Measurements from ENCODE around the gene ROS1. TPM values are rescaled to one million over a fixed set of nuclear protein-coding genes. Genes with fewer than 3 reads are reported as not detected.

The ROS1 gene
- polyA plus RNA-seq, 1 donor = 0.13 TPM

DNA sequence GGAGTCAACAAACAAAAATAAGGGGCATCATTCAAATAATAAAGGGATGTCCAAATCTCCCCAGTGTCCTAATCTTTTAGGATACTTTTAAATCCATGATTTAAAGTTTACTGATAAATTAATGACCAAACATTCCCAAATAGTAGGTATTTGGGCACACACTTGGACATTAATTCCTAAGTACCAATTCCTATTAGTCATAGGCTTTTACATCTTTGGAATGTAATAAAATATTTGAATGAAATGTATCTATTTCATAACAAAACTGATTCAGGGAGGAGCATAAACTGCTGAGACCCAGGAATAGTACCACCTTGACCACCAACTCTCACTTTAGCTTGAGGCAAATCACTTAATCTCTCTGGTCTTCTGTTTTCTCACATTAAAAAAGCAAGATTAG, 116.1 kb downstream of the ROS1 start:
- DNase-seq = no peak

DNA sequence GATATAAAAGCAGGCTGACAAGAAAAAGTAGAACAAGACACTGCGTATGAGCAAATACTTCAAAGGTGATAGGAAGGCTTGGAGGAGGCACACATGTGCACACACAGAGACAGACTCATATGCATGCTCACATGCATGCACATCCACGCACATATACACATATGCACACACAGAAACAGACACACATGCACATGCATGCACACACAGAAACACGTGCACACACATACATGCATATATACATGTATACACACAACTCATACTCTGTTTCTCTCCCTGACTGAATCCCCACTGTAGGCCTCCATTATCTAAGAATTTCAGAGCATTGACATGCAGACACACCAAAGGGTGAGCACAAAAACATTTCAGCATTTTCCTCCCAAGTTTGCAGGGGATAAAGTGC, 116.7 kb downstream of the ROS1 start:
- DNase-seq = no peak

DNA sequence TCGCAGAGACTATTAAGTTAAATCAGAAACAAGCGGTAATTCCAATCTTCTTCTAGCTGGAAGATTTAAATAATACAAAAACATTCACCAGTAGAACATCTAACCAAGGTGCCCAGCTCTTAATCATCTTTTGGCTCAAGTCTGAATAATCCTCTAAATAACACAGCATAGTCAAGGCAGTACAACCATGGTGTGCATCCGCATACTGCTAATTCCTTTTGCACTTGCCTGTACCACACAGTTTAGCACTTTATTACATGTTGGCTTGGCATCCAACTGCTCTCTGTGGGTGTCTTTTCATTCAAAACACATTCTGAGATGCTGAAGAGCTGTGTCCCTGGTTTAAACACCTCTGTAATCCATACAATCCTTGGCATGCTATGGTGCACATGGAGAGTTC, 118.1 kb downstream of the ROS1 start:
- DNase-seq = no peak

DNA sequence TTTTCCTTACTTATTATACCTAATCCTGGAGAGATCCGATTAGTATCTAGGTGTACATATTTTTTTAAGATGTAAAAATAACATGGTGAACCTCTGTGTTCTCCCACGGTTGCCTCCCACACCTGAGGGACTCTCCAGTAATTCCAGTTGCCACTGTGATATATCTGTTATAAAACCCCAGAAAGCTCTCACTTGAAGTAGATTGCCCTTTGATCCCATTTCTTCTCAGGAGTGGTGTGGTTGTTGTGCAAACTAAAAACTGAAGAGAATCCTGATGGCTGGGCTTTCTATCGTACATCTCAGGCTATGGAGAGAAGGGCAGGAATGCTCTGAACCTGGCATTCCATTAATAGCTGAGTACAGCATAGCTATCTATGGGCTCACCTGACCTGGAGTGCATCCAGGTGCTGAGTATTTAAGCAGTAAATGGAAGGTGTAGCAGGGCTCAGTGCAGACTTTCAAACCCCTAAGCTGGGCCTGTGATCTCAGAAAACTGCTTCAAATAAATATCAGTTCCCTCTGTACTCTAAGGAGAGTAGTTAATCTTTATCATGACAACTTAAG, 119.4 kb downstream of the ROS1 start:
- DNase-seq = no peak

DNA sequence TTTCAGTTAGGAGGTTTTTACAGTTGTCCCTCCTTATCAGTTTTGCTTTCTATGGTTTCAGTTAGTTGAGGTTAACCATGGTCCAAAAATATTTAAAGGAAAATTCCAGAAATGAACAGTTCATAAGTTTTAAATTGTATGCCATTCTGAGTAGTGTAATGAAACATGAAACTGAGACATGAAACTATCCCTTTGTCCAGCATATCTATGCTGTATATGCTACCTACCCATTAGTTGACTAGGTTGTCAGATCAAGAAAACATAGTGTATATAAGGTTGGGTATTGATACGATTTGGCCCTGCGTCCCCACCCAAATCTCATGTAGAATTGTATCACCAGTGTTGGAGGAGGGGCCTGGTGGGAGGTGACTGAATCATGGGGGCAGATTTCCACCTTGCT, 121.3 kb downstream of the ROS1 start:
- DNase-seq = no peak

DNA sequence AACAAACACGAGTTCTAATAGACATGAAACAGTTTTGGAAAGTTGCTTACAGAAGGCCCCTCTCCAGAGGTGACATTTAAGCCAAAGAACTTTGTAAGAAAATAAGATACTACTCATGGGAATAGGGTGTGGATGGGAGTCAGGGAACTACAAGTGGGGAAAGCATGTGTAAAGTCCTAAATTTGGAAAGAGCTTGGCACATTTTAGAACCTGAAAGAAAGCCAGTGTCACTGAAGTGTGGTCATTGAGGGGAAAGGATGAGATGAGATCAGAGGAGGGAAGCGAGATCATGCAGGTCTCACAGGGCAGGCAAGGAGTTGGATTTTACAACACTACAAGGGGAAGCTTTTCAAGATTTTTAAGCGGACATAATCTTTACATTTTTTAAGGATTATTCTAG, 122.4 kb downstream of the ROS1 start:
- DNase-seq = no peak

DNA sequence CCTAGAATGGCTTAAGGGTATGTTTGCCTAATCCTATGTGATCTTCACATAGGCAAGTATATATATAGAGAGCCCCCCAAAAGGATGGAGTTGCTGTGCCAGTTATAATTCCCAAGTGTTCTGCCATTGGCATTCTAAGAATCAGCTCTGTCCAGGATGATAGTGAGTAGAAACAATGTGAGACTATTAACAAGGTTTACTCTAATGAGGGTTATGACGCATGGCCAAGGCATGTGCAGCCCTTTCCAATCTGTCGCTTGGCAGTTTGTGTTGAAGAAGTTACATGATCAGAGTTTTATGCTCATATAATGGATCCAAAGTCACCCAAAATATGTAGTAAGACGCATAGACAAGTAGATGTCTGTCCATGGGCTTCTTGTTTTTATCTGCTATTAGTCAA, 126.8 kb downstream of the ROS1 start:
- DNase-seq = no peak

DNA sequence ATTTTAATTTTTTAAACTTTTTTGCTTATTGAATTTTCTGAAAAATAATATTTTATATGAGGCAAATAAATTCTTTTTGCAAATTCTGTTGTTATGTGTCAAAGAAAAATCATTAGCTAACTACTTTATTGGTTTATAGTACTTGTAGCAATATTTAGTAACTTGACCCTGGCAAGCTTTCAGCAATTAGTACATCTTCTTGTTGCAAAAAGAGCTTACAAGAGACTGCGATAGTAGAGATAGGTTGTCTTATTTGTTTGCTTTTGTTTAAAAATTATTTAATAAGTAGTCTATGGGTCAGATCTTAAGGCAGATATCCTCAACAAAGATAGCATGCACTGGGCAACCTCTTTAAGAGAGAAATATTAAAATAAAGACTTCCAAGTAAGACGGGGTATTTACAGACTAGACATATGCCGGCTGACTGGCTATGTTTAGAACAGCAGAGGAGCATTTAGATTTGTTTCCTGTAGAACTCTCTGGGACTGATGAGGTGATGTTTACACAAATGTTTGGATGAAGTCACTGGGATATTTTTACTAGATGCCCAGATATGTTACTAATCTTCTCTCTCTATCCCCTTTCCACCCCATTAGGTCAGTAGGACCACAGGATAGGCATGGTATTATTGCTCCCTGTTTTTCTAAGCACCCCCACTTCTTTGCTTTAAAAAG, 135.4 kb downstream of the ROS1 start:
- no peak for DNase-seq

DNA sequence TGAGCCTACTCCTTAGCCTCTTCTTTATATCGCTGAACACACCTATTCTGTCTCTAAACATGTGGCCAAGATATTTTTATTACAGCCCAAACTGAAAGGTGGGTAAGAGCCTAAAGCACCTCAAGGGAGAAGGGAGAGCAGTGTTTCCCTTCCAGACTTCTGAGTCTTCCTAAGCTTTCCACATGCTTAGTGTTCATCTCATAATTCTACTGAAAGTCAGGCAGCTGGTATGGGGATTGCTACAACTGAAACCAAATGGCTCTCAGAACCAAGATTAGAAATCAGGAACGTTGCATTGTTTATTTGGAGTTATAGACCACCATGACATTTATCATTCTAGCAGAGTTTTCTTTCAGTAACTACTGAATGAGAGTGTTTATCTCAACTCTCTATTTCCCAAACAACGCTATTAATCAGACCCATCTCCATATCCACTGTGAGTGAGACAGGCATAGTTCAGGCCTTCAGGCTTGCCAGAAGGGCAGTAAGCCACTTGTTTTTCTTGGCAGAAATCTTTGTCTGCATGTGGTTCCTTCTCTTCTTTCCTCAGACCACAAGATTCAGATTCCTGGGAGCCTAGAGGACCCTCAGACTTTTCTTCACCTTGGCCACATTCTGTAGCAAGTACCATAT, 137.5 kb downstream of the ROS1 start:
- no peak for DNase-seq

DNA sequence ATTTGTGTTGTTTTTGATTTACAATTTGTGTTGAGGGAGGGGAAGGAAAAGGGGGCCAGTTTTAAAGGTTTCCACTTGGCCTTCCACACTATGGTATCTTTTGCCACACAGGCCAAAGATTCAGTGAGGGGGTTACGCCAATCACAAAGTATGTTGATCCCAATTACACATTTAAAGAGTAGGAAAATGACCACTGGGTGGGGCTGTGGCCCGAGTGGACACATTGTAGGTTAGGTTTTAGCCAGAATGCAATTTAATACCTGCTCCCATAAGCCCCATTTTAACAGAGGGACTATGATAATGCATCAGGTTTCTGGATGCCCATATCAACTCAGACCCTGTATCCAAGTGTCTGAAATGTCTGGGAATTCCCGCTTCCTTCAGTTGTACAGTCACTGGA, 144.8 kb downstream of the ROS1 start:
- no peak for DNase-seq

DNA sequence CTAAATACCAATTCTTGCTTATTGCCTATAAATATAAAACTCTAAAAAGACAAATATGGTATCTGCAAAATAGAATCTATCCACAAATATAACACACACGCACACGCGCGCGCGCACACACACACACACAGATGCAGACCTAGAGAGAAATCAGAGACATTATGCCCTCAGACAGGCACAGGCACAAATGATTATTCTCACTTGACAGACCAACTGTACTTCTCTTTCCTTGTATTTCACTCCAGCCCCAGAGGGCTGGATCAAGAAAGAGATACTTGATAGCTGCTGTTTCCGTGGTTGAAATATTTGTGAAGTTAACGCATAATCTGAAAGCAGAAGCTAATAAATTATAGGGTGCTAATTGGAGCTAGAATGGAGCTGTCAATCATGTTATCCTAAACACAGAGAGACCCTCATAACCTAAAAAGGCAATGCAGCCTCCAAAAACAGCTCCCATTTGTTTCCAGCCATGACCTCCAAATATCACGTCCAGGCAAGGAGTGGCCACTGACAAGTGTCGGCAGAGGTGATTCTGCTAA, 148.9 kb downstream of the ROS1 start:
- DNase-seq = no peak

DNA sequence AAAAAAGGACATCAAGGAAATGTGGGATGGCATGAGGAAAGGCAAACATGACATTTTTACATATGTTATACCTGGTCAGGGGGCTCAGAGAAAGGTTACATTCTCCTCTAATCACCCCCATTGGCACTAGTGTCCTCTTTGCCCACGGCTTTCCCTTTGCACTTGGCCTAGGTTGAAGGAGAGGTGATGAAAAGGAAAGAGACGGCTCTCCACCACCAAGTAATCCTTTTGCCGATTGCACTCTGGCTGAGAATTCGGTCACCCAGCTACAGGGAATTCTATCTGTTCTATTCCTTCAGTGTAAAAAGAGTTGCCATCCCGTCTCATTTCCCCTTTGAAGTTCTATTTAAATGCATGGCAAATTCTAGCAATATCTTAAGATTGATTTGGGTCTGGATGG, 150.0 kb downstream of the ROS1 start:
- no peak for DNase-seq

DNA sequence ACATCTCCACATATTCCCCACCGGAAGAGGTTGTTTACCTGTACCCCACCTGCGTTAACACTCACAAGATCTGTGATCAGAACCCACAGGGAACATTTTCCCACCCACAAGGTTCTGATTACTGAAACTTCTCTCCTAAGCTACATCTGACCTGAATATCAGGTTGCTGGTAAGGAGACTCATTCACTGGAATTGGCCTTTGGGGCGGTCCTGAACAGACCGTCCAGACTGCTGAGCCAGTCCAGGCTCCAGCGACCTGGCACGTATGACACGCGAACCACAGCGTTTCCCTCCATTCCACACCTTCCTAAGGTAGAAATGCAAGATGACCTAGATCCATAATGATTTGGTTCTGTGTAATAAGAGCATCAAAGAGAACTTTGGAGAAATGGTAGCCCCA, 150.5 kb downstream of the ROS1 start:
- no peak for DNase-seq

DNA sequence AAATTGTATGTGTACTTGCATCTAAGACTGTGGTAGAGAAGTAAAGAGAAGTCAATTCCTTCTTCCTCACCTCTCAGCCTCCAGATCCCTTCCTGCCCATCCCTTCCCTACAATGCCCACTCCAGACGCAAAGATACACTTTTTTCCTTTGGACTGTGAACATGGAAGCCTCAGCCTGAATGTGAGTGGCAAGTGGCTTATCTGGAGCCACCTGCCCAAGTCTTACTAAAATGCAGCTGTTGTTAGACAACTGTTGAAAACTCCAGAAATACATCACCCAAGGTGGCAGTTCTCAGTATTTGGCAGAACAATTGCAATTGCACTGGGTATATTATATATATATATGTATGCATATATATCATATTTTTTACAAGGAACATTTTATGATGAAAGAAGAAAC, 152.9 kb downstream of the ROS1 start:
- DNase-seq = no peak

DNA sequence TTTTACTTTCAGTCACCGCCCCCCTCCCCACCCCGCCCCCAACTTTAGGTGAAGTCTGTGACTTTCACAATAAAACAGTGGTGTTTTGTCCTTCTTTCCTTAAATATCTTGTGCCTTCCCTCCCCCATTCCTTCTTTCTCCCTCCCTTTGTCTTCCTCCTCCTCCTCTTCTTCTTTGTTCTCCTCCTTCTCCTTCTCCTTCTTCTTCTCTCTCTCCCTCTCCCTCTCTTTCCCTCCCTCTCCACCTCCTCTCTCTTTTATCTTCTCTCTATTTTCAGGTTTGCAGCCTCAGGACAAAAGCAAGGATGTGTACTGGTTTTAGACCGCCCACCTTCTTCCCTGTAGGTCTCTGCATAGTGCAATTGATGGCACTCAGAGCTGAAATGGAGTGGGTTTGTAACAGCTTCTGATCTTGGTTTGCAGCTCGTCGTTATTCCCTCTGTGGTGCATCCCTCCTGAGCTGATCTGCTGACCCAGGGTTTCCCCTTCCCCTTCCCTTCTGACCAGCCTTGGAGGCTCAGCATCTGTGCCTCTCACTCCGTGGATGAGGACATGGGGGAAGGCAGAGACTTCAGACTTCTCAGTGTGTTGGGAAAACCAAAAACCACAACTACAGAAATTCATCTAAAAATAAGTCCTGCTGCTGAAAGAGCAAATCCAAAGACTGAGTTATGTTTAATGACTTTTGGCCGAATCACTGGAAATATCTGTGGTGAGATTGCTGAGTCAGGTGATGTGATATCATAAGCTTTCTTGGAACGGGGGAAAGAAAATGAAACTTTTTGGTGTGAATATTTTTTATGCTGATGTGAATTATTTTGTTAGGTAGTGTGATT, 153.5 kb downstream of the ROS1 start:
- no peak for DNase-seq

DNA sequence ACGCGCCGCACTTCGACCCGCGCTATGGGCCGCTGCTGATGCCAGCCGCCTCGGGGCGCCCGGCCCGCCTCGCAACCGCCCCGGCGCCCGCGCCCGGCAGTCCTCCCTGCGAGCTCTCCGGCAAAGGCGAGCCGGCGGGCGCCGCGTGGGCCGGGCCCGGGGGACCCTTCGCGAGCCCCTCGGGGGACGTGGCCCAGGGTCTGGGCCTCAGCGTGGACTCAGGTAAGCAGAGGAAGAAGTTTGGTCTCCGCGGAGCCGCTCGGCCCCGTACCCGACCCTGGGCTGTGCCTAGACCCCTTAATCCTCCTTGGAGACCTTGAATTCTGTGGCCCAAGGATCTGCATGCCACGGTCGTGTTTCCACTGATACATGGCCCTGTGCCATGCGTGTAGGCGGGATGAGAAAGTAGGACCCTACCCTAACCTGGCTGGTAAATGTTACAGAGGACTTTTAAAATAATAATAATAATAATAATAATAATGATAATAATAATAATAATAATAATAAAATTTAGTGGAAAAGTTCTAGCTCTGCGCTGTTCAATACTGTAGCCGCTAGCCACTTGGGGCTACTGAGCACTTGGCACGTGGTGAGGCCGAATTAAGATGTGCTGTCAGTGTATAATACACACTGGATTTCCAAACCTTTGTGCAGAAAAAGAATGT, 154.8 kb downstream of the ROS1 start:
- no peak for DNase-seq

DNA sequence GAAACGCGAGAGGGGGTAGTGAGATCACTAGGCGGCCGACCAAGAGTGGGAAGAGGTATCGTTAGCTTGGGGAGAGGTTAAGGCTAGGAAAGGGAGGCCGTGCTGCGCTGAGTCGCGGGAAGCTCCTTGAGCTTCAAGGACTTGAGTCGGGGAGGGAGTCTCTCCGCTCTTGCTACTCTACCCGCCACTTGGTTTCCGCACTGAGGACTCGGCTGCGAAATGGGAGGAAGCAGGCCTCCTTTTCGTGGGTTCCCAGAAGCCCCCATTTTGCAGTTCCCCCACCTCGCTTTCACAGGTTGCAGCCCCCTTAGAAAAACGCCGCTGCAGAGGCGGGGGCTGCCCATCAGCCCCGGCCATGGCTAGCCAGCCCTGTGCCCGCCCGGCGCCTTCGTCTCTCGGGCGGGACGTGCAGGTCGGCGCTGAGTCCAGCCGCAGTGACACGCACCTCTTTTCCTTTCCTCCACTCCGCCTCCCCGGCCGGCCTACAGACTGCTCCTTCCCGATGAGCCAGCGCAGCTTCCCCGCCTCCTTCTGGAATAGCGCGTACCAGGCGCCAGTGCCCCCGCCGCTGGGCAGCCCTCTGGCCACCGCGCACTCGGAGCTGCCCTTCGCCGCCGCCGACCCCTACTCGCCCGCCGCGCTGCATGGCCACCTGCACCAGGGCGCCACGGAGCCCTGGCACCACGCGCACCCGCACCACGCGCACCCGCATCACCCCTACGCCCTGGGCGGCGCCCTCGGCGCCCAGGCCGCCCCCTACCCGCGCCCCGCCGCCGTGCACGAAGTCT, 155.5 kb downstream of the ROS1 start:
- DNase-seq = no peak

DNA sequence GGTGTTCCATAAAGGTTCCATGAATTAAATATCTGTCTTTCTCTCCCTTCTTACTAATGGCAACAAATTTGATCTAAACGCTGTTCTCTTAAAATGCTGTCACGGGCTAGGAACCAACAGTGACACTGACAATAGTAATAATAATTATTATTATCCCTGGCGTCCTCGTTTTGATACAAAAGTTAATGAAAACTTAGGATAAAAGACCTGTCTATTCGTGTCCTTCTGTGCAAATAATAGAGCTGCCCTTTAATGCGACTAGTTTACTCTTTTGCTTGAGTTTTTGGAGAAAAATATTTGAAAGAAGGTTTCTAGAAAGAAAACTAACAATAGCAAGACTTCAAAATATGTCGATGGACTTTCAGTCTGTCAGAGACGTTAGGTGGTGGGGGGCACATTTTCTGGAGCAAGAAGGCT, 156.1 kb downstream of the ROS1 start:
- no peak for DNase-seq

DNA sequence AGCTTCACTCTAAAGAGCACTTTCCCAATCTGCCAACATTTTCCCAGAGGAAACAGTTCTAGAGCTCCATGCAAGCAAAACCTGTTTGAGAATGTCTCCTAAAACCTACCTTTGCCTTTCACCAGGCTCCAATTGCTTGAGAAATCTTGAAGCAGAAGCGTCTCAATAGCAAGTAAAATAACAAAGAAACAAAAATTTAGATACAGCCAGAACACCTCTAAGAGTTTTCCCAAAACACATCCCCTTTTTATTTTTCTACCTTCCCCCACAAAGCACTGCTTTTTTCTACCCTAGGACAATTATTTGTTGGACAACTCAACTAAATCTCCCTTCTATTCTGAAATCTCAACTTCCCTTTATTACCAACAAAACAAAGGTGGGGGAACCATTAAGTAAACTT, 156.8 kb downstream of the ROS1 start:
- no peak for DNase-seq

DNA sequence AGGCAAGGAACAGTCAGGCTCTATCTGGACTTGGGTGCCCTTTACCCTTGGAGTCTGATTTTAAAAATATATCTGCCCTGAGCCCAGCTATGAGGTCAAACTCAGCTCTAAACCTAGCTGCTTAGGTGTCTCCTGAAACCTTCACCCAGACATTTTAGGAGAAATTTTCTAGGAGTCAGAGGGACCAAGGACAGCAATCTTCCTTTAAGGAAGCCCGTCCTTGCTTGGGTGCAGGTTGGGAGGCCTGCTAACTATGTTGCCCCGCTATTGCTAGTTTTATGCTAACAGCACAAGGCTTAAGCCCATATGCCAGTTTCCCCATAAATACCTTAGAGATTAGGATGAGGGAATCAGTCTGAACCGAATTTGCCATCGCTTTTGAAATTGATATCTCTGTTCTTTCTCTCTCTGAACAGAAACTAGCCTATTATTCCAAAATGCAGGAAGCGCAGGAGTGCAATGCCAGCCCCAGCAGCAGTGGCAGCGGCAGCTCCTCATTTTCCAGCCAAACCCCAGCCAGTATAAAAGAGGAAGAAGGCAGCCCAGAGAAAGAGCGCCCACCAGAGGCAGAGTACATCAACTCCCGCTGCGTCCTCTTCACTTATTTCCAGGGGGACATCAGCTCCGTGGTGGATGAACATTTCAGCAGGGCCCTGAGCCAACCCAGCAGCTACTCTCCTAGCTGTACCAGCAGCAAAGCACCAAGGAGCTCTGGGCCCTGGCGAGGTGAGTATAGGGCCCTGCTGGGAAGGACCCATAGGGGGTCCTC, 157.8 kb downstream of the ROS1 start:
- DNase-seq = no peak

DNA sequence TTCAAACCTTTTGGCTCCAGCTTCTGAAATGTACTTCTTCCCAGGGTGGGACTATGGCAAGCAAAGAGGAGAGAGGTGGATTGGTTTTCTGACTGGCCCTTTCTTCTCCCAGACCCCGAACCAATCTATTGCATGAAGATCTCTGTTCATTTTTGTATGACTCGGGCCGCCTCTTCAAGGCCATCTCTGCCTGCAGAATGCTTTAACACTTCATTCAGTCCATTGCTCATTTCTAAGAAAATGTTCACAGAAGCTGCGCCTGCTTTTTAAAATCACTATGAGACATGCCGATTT, 158.7 kb downstream of the ROS1 start:
- no peak for DNase-seq

Data from left kidney (tissue), 2 donors.